Endothelial cell of umbilical vein (primary cell): ENCODE measurements around the gene IFI6. TPM values are rescaled to one million over a fixed set of nuclear protein-coding genes. Genes with fewer than 3 reads are reported as not detected.
A peak's percentile ranks its signal among the peaks of the same experiment; 100 is the strongest.
"Not testable (repeated sequence)": the region's sequence is repeated elsewhere in the genome, so short reads cannot be mapped to it uniquely, and the experiment has no call there.

Experiments used
- BruUV-seq: library from RNA; stranded (reverse); fragments of 400-500 nt; replicated peaks from 2 replicates; lab custom pipeline; 2021; lab: Mats Ljungman, UMichigan
- CTCF ChIA-PET: fragments of 300-600, 350-600 bp; sonication (Branson Sonifier 250); formaldehyde crosslinking; loops from one replicate; lab custom pipeline; 2021; ENCODE audit warnings: antibody characterized with exemption, inconsistent platforms; lab: Charles Lee
- POLR2A ChIA-PET: fragments of 300-600, 350-600 bp; sonication (Branson Sonifier 250); formaldehyde crosslinking; loops from one replicate; lab custom pipeline; 2021; ENCODE audit warnings: antibody characterized with exemption, inconsistent platforms; lab: Charles Lee
- DNase-seq: peaks from one replicate; pipeline ENCODE4 v3.0.0-alpha.2; 2011; ENCODE audit warnings: low read depth, low spot score
- FAIRE-seq: peaks from 2 replicates; lab custom pipeline; 2011; peaks lifted over from hg19 to GRCh38; lab: Jason Lieb, UNC
- H2AFZ ChIP-seq: 2 replicates; pipeline ENCODE4 v1.6.0; 2012; ENCODE audit warnings: low read depth, low read length, control low read depth, inconsistent platforms
- H3K27ac ChIP-seq: 2 replicates; pipeline ENCODE4 v1.5.1; 2011; ENCODE audit warnings: low read depth, mild to moderate bottlenecking, control low read depth, low read length, moderate library complexity; ENCODE audit not compliant: insufficient read depth
- H3K27me3 ChIP-seq, 2 experiments: 2 replicates each; pipeline versions ENCODE4 v1.6.0 to v1.6.1; 2011; ENCODE audit warnings: low read length in 2 of 2, mixed read lengths in 1 of 2; ENCODE audit not compliant: control insufficient read depth in 2 of 2, insufficient read depth in 2 of 2
- H3K36me3 ChIP-seq, 2 experiments: 2 replicates in 1 of 2; 3 replicates in 1 of 2; pipeline ENCODE4 v1.5.1; 2011; ENCODE audit warnings: low read length in 2 of 2, mild to moderate bottlenecking in 1 of 2, moderate library complexity in 1 of 2; ENCODE audit not compliant: control insufficient read depth in 2 of 2, insufficient read depth in 2 of 2; ENCODE audit errors: extremely low read depth in 1 of 2
- H3K4me1 ChIP-seq: 3 replicates; pipeline ENCODE4 v1.5.1; 2011; ENCODE audit warnings: mild to moderate bottlenecking, low read length; ENCODE audit not compliant: control insufficient read depth, insufficient read depth; ENCODE audit errors: extremely low read depth
- H3K4me2 ChIP-seq: 2 replicates; pipeline ENCODE4 v1.6.1; 2011; ENCODE audit warnings: low read length, control low read depth, mixed read lengths; ENCODE audit not compliant: insufficient read depth
- H3K4me3 ChIP-seq, 3 experiments: fragments of 200-600 bp in 1 of 3; sonication (generic), shearing (Covaris generic) in 1 of 3; replicated peaks in 1 of 3; 2 replicates each; pipeline ENCODE4 v1.5.1; 2011 to 2016; ENCODE audit warnings: control low read depth in 3 of 3, low read length in 3 of 3, mild to moderate bottlenecking in 2 of 3, inconsistent platforms in 1 of 3, low read depth in 1 of 3, moderate library complexity in 1 of 3; ENCODE audit not compliant: insufficient read depth in 1 of 3
- H3K79me2 ChIP-seq: 2 replicates; pipeline ENCODE4 v1.6.0; 2012; ENCODE audit warnings: low read length, inconsistent platforms; ENCODE audit not compliant: control insufficient read depth, insufficient read depth
- H3K9ac ChIP-seq: replicated peaks from 2 replicates; pipeline ENCODE3; 2011; ENCODE audit warnings: low read length, control low read depth; ENCODE audit not compliant: insufficient read depth; ENCODE audit errors: extremely low read depth
- H3K9me1 ChIP-seq: replicated peaks from 3 replicates; pipeline ENCODE4 v1.6.0; 2011; ENCODE audit warnings: mild to moderate bottlenecking, low read length; ENCODE audit not compliant: control insufficient read depth, insufficient read depth; ENCODE audit errors: extremely low read depth
- H3K9me3 ChIP-seq: replicated peaks from 2 replicates; pipeline ENCODE4 v1.5.1; 2012; ENCODE audit warnings: low read length, inconsistent platforms; ENCODE audit not compliant: control insufficient read depth, insufficient read depth
- H4K20me1 ChIP-seq: replicated peaks from 2 replicates; pipeline ENCODE3; 2011; ENCODE audit warnings: mild to moderate bottlenecking, low read length; ENCODE audit not compliant: control insufficient read depth, insufficient read depth; ENCODE audit errors: extremely low read depth
- CTCF ChIP-seq, 2 donors: IDR thresholded peaks; 1 replicate in 1 of 2; 2 replicates in 1 of 2; pipeline ENCODE4 v1.5.1; 2011; ENCODE audit warnings: low read length in 2 of 2, mild to moderate bottlenecking in 2 of 2, moderate library complexity in 2 of 2, control low read depth in 1 of 2, inconsistent platforms in 1 of 2, low read depth in 1 of 2; ENCODE audit not compliant: insufficient read depth in 1 of 2; ENCODE audit errors: extremely low read depth in 1 of 2
- EZH2 ChIP-seq: IDR thresholded peaks from 2 replicates; pipeline ENCODE4 v1.6.1; 2012; ENCODE audit warnings: borderline replicate concordance, low read depth, mild to moderate bottlenecking, moderate library complexity, low read length, inconsistent platforms; ENCODE audit not compliant: severe bottlenecking
- FOS ChIP-seq: IDR thresholded peaks from 2 replicates; pipeline ENCODE4 v1.6.1; 2011; ENCODE audit warnings: mild to moderate bottlenecking, low read length, moderate library complexity, borderline replicate concordance; ENCODE audit not compliant: insufficient read depth
- GATA2 ChIP-seq: IDR thresholded peaks from 2 replicates; pipeline ENCODE4 v1.7.0; 2011; ENCODE audit warnings: low read depth, mild to moderate bottlenecking, moderate library complexity, mixed read lengths, low read length; ENCODE audit not compliant: insufficient read length, insufficient read depth
- JUN ChIP-seq: IDR thresholded peaks from 2 replicates; pipeline ENCODE4 v1.6.1; 2011; ENCODE audit warnings: borderline replicate concordance, low read depth; ENCODE audit not compliant: insufficient read length, insufficient read depth
- MAX ChIP-seq: IDR thresholded peaks from 2 replicates; pipeline ENCODE4 v1.6.1; 2011; ENCODE audit not compliant: insufficient read depth, insufficient read length
- MYC ChIP-seq: IDR thresholded peaks from one replicate; pipeline ENCODE4 v1.6.1; 2011; ENCODE audit warnings: mild to moderate bottlenecking, low read depth, low read length
- POLR2A ChIP-seq: IDR thresholded peaks from 2 replicates; pipeline ENCODE4 v1.6.1; 2012; ENCODE audit warnings: low read depth, mild to moderate bottlenecking, control low read depth, low read length
- POLR2AphosphoS5 ChIP-seq: IDR thresholded peaks from 2 replicates; pipeline ENCODE4 v1.6.1; 2012; ENCODE audit warnings: low read depth, mild to moderate bottlenecking, control low read depth, low read length, moderate library complexity; ENCODE audit not compliant: insufficient read depth
- dilution Hi-C: fragments of 300-500 bp; cut with MboI; formaldehyde crosslinking; loops from one replicate; pipeline ENCODE4 v1.15.0; 2019; ENCODE audit warnings: low sequenced_read_pairs; ENCODE audit not compliant: extremely low pct_ligation_motif_present
- intact Hi-C: fragments of 100-400 bp; cut with micrococcal nuclease; formaldehyde crosslinking; loops from one replicate; pipeline ENCODE4 v1.10.0; 2022
- polyA plus RNA-seq, 4 experiments: library from polyadenylated mRNA; depleted of rRNA in 3 of 4; stranded (reverse) in 3 of 4; unstranded in 1 of 4; fragments of >200 nt; gene quantifications; 2 replicates each; pipeline versions ENCODE4 v1.2.1 to v1.2.3, GENCODE V29; 2011 to 2012; ENCODE audit warnings: missing spikeins in 1 of 4
- total RNA-seq: library from RNA; stranded (reverse); gene quantifications from 2 replicates; pipeline ENCODE4 v1.2.3, GENCODE V29; 2021

IFI6 gene
- total and polyA plus RNA-seq, 2 donors (not counting 3 experiments of a cell fraction or from before 2014, with no cell fraction given), result 28.4 to 47.9 TPM

GRCh38 chr1:27704958-27705357, 33.0 kb upstream of the IFI6 start:
- no TSS peak for BruUV-seq
- Histone ChIP-seq H3K9me1 (no peaks in the 10 kb centered on the region), H3K4me3 (no peak overlapping the region), H3K79me2 (no peaks in the 10 kb centered on the region), H2AFZ (no peak overlapping the region), H3K9me3 (no peaks in the 10 kb centered on the region), H3K36me3 (no peaks in the 10 kb centered on the region), H3K4me1 (no peaks in the 10 kb centered on the region), H3K27ac (no peak overlapping the region), H3K27me3 (peaks cover 3 to 9% of the 10 kb centered on the region in 2 experiments), H3K4me2 (no peak overlapping the region), H3K9ac (no peak overlapping the region), H4K20me1 (no peaks in the 10 kb centered on the region)
- intact Hi-C loops (no loop called here), dilution Hi-C loops (no loop called here)
- FAIRE-seq (peak; percentile 55), DNase-seq (no peak)
- CTCF ChIA-PET, result interaction anchor here (2.5 kb wide), 1 partner anchor 14 kb away, joined by 9 read pairs; no protein-coding TSS in a partner anchor
- POLR2A ChIA-PET, result no interaction called here
- no peak for TF ChIP-seq CTCF (IDR thresholded peaks at IDR 0.05; ENCODE audit: extremely low read depth in 1 of 2, insufficient read depth in 1 of 2, low read depth in 1 of 2, low read length in 2 of 2)
- no peak for TF ChIP-seq EZH2
- no peak for TF ChIP-seq MYC
- TF ChIP-seq POLR2A, result no peak
- TF ChIP-seq JUN, result no peak
- no peak for TF ChIP-seq FOS
- no peak for TF ChIP-seq MAX
- TF ChIP-seq GATA2, result no peak
- no peak for TF ChIP-seq POLR2AphosphoS5

- H3K9me3 ChIP-seq, H3K79me2 ChIP-seq, FAIRE-seq, H2AFZ ChIP-seq, H4K20me1 ChIP-seq, dilution Hi-C loops, H3K36me3 ChIP-seq, H3K4me1 ChIP-seq, H3K9ac ChIP-seq, H3K4me3 ChIP-seq, H3K9me1 ChIP-seq, DNase-seq, BruUV-seq, H3K4me2 ChIP-seq, intact Hi-C loops, H3K27ac ChIP-seq: not testable (repeated sequence)
- peaks cover 3 to 18% of the 10 kb centered on the region in 2 experiments for H3K27me3 ChIP-seq
- ChIA-PET CTCF (interaction anchor here (2.8 kb wide), 1 partner anchor 27 kb away, joined by 11 read pairs; no protein-coding TSS in a partner anchor), POLR2A (interaction anchor here (0.7 kb wide), 1 partner anchor 30 kb away, joined by 3 read pairs; no protein-coding TSS in a partner anchor)
Measured at GRCh38 chr1:27696835-27697234, 24.8 kb upstream of the IFI6 start.
